ENCODE measurements around the gene RILP. TPM values are rescaled to one million over a fixed set of nuclear protein-coding genes. Genes with fewer than 3 reads are reported as not detected.

Gene RILP
- polyA plus RNA-seq, 10 donors = 2.9 to 5.6 (median 3.7) TPM

DNA sequence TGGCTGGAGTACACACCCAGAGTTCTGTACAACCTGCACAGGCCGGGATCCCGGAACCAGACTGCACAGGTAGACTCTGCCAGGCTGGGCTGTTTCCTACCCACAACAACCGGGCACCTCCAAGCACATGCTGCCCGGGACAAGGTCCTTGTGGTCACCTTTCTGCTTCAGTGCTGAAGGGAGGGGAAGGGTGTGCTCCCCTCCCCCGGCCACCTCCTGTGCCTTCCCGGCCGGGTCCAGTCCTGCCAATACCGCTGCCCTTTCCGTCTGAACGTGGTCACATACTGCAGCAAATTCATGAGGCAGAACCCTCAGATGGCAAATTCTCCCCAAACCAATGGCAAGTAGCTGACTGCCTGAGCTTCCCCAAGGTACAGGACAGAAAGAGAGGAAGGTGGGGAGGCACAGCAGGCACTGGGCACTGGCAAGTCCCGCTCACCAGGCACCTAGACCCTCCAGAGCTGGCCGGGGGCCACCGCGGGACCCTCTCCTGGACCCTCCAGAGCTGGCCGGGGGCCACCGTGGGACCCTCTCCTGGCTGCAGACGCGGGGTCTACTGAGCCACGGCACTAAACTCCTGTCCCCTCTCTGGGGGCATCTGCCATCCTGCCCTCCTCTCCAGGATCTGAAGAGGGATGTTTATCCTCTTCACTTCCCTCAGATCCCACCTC lies 43.9 kb downstream of the RILP start:
- DNase-seq = no peak

DNA sequence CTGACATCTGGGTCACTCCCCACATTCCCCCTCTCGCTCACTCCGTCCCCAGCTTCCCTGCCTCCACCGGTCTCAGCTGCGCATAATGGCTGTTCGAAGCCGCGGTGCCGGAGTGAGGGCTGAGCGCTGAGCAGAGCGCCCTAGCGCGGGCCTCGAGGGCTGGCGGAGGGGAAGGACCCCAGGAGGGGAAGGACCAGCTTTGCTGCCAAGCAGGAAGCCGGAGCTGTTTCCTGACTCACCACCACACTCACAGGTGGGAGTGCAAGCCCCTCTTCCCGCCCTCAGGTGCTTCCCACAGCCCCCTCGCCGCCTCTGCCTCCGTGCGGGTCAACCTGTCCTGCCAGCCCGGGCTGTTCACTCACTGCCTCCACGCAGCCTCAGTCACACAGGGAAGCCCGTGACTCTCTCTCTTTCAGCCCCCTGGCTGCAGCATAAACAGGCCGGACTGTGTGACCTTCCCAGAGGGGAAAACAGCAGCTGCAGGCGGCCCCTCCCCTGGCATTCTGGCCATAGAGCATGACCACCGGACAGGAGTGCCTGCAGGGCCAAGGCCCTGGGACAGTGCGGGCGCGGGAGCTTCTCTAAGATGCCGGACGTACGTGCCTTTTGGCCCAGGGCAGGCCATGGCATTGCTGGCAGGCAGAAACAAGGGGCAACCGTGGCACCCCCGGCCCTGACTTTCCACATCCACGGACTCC lies 44.7 kb downstream of the RILP start:
- DNase-seq = peak in 1 of 3 donors; percentile 55

GRCh38 chr17:1601571-1601970 lies 48.1 kb downstream of the RILP start:
- no peak for DNase-seq

DNA sequence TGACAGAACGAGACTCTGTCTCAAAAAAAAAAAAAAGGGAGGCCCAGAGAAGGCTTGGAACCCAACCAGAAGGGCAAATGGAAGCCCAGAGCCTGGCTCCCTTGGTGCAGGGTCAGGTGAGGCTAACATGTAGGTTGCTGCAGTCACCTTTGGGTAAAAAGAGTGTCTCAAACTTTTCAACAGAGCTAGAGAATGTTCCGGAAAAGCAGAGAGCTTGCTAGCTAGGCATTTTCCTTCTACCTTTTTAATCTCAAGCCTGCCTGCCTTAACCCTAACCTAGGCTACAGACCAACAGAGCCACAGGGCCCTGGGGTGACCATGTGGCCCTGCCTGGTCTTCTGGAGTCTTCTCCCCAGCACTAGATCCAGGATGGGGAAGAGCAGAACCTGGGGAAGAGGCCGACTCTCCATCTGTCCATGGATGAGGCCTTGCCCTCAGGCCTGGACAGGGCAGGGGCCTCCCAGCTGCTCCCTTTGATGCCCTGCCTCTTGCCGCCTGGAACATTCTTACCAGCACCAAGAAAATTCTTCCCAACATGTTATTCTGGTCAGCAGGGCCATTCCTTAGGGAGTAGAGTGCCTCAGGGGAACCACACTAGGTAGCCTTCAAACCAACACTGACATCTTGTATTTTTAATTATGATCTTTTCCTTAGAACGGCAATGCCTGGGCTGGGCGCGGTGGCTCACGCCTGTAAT lies 51.1 kb downstream of the RILP start:
- no peak for DNase-seq

DNA sequence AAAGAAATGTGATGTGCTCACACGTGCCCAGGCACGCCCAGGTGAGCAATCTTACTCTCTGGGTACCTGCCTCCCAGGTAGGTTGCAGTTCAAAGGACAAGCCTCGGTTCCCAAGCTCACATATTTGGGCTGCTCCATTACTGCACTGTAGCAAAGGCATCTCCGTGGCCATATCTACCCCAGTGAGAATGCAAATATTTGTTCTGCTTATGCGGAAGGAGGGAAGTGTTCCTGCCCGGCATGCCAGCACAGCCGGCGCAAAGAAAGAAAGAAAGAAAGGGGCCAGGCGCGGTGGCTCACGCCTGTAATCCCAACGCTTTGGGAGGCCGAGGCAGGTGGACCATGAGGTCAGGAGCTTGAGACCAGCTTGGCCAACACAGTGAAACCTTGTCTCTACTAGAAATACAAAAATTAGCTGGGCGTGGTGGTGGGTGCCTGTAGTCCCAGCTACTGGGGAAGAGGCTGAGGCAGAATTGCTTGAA lies 51.8 kb downstream of the RILP start:
- DNase-seq = no peak

Other genes starting within 250 kb of the RILP start
- gene YWHAE, start 249.6 kb downstream of the RILP start, polyA plus RNA-seq (ENCODE audit: insufficient read length in 10 of 10) = 100 to 1,000 TPM; 665 to 848 (median 762) TPM
- 10 to 100 TPM; 33.0 to 50.1 (median 43.0) TPM for gene CRK, start 193.6 kb downstream of the RILP start, polyA plus RNA-seq (ENCODE audit: insufficient read length in 10 of 10)
- 10 to 100 TPM; 73.4 to 88.1 (median 81.8) TPM for gene MYO1C, start 157.2 kb downstream of the RILP start, polyA plus RNA-seq (ENCODE audit: insufficient read length in 10 of 10)
- 10 to 100 TPM; 16.1 to 27.7 (median 25.1) TPM for gene INPP5K, start 133.3 kb downstream of the RILP start, polyA plus RNA-seq (ENCODE audit: insufficient read length in 10 of 10)
- 10 to 100 TPM; 23.2 to 35.8 (median 28.1) TPM for gene PITPNA, start 87.1 kb downstream of the RILP start, polyA plus RNA-seq (ENCODE audit: insufficient read length in 10 of 10)
- 1 to 10 TPM; 2.9 to 6.3 (median 3.6) TPM for gene SLC43A2, start 21.0 kb downstream of the RILP start, polyA plus RNA-seq (ENCODE audit: insufficient read length in 10 of 10)
- 1 to 10 TPM; 5.3 to 9.8 (median 7.0) TPM for gene SCARF1, start 4.1 kb downstream of the RILP start, polyA plus RNA-seq (ENCODE audit: insufficient read length in 10 of 10)
- 100 to 1,000 TPM; 180 to 217 (median 189) TPM for gene PRPF8, start 35.0 kb upstream of the RILP start, polyA plus RNA-seq (ENCODE audit: insufficient read length in 10 of 10)
- 10 to 100 TPM in 1 of 10 donors, 1 to 10 TPM in 9; 3.9 to 11.3 (median 5.2) TPM for gene TLCD2, start 60.5 kb upstream of the RILP start, polyA plus RNA-seq (ENCODE audit: insufficient read length in 10 of 10)
- 10 to 100 TPM in 9 of 10 donors, 1 to 10 TPM in 1; 6.4 to 16.6 (median 11.5) TPM for gene WDR81, start 74.8 kb upstream of the RILP start, polyA plus RNA-seq (ENCODE audit: insufficient read length in 10 of 10)
- 1 to 10 TPM in 5 of 10 donors, under 1 TPM in 5; 0.35 to 2.1 (median 1.1) TPM for gene SERPINF2, start 93.0 kb upstream of the RILP start, polyA plus RNA-seq (ENCODE audit: insufficient read length in 10 of 10)
- 100 to 1,000 TPM; 241 to 389 (median 322) TPM for gene SERPINF1, start 112.2 kb upstream of the RILP start, polyA plus RNA-seq (ENCODE audit: insufficient read length in 10 of 10)
- 10 to 100 TPM in 1 of 10 donors, 1 to 10 TPM in 9; 5.4 to 10.2 (median 7.4) TPM for gene SMYD4, start 180.0 kb upstream of the RILP start, polyA plus RNA-seq (ENCODE audit: insufficient read length in 10 of 10)
- 10 to 100 TPM; 45.1 to 68.1 (median 53.8) TPM for gene RPA1, start 180.1 kb upstream of the RILP start, polyA plus RNA-seq (ENCODE audit: insufficient read length in 10 of 10)

Data from muscle of back (tissue), 11 donors.